ENCODE data around the gene C11orf86.

Gene C11orf86

DNA sequence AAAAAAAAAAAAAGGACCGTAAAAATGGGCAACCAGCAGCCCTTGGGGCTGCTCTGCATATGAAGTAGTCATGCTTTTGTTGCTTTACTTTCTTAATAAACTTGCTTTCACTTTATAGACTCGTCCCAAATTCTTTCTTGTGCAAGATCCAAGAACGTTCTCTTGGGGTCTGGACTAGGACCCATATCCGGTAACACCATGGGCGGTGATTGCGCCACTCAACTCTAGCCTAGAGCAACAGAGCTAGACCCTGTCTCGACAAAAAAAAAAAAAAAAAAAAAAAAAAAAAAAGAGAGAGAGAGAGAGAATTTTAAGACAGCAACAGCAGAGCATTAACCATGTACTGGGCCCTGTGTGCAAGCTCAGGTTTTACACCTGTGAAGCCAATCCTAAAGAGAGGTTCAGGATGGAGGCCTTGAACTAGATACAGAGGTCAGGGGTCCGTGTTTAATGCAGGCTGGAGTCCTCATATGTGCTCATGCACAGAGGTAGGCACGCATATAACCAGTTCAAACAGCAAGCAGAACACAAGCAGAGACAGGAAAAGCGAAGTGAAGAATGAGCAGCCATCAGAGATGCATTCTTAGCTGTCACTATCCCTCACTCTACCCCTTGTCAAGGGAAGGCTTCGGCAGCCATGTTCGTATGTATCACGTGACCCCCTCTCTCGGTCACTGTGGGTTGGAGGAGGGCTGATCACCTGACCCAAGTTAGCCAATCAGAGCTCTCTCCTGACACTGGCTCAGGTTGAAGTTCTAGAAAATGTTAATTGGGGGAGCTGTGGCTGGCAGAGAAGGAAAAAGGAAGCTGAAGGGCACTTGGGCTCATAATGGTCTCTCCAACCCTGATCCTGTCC is 31.2 kb downstream of the C11orf86 start:
- Histone ChIP-seq H3K27ac (ENCODE audit: low read length) (no peak overlapping the region), H3K4me3 (ENCODE audit: low read depth in 1 of 2, low read length in 2 of 2) (no peak overlapping the region), H3K9ac (ENCODE audit: low read depth, low read length) (no peak overlapping the region), H3K79me2 (ENCODE audit: insufficient read depth, low read length) (no peaks in the 10 kb centered on the region), H3K27me3 (ENCODE audit: insufficient read depth, low read length, poor library complexity) (no peaks in the 10 kb centered on the region), H4K20me1 (ENCODE audit: insufficient read depth, low read length) (no peaks in the 10 kb centered on the region), H3K36me3 (ENCODE audit: insufficient read depth, low read length) (no peaks in the 10 kb centered on the region), H3K4me1 (ENCODE audit: insufficient read depth, low read length) (no peaks in the 10 kb centered on the region), H3K4me2 (ENCODE audit: insufficient read depth, low read length) (peak overlapping the region; percentile 28; the same call in 1 of the 2 replicates), H3K9me3 (ENCODE audit: insufficient read depth, low read length, severe bottlenecking) (no peaks in the 10 kb centered on the region), H2AFZ (ENCODE audit: low read depth, low read length) (peak overlapping the region; percentile 48)
- TF ChIP-seq EZH2 (IDR thresholded peaks at IDR 0.05; ENCODE audit: borderline replicate concordance, low read depth, low read length, severe bottlenecking): no peak
- TF ChIP-seq CTCF (IDR thresholded peaks at IDR 0.05; ENCODE audit: borderline replicate concordance, extremely low read depth, low read length, poor library complexity, severe bottlenecking): no peak
- ATAC-seq (ENCODE audit: insufficient read depth, low read depth) (peak; percentile 56; the same call in 2 of the 3 replicates), DNase-seq (peak; percentile 54)

DNA sequence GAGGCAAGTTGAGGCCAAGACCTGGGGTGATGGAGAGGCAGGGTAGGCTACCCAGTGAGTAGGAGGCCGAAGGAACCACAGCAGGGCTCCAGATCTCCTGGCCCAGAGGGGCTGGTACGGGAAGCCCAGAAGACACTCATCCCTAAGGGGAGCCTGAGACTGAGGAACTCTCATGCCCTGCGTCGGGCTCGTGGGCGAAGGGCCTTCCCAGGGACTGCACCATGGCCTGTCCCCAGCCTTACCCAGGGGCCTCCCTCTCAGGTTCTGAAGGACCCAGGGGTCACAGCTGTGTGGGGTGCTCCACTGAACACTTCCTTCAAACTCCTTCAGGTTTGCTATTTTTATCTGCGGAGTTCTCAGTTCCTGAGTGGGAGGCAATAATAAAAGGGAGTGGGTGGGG is 32.0 kb downstream of the C11orf86 start:
- no peak for TF ChIP-seq EZH2 (IDR thresholded peaks at IDR 0.05; ENCODE audit: borderline replicate concordance, low read depth, low read length, severe bottlenecking)
- no peak for TF ChIP-seq CTCF (IDR thresholded peaks at IDR 0.05; ENCODE audit: borderline replicate concordance, extremely low read depth, low read length, poor library complexity, severe bottlenecking)
- ATAC-seq (ENCODE audit: insufficient read depth, low read depth) (no peak), DNase-seq (no peak)
- Histone ChIP-seq H3K36me3 (ENCODE audit: insufficient read depth, low read length) (no peaks in the 10 kb centered on the region), H3K4me2 (ENCODE audit: insufficient read depth, low read length) (no peak overlapping the region), H3K27ac (ENCODE audit: low read length) (no peak overlapping the region), H3K4me3 (ENCODE audit: low read depth in 1 of 2, low read length in 2 of 2) (no peak overlapping the region), H3K27me3 (ENCODE audit: insufficient read depth, low read length, poor library complexity) (no peaks in the 10 kb centered on the region), H3K9ac (ENCODE audit: low read depth, low read length) (no peak overlapping the region), H4K20me1 (ENCODE audit: insufficient read depth, low read length) (no peaks in the 10 kb centered on the region), H3K4me1 (ENCODE audit: insufficient read depth, low read length) (no peaks in the 10 kb centered on the region), H2AFZ (ENCODE audit: low read depth, low read length) (0 out of 2 replicates have a peak overlapping the region, but pooled peaks have one; percentile 48), H3K9me3 (ENCODE audit: insufficient read depth, low read length, severe bottlenecking) (no peaks in the 10 kb centered on the region), H3K79me2 (ENCODE audit: insufficient read depth, low read length) (no peaks in the 10 kb centered on the region)

- Histone ChIP-seq H3K36me3 (ENCODE audit: insufficient read depth, low read length) (no peaks in the 10 kb centered on the region), H3K27me3 (ENCODE audit: insufficient read depth, low read length, poor library complexity) (no peaks in the 10 kb centered on the region), H2AFZ (ENCODE audit: low read depth, low read length) (no peak overlapping the region), H3K4me3 (ENCODE audit: low read depth in 1 of 2, low read length in 2 of 2) (no peak overlapping the region), H3K27ac (ENCODE audit: low read length) (no peak overlapping the region), H3K4me1 (ENCODE audit: insufficient read depth, low read length) (no peaks in the 10 kb centered on the region), H3K79me2 (ENCODE audit: insufficient read depth, low read length) (no peaks in the 10 kb centered on the region), H3K9ac (ENCODE audit: low read depth, low read length) (no peak overlapping the region), H3K4me2 (ENCODE audit: insufficient read depth, low read length) (no peak overlapping the region), H4K20me1 (ENCODE audit: insufficient read depth, low read length) (no peaks in the 10 kb centered on the region), H3K9me3 (ENCODE audit: insufficient read depth, low read length, severe bottlenecking) (no peaks in the 10 kb centered on the region)
- ATAC-seq (ENCODE audit: insufficient read depth, low read depth): 0 out of 3 replicates have a peak, but pooled peaks have one; percentile 29
- DNase-seq: no peak
- TF ChIP-seq EZH2 (IDR thresholded peaks at IDR 0.05; ENCODE audit: borderline replicate concordance, low read depth, low read length, severe bottlenecking) (no peak), CTCF (IDR thresholded peaks at IDR 0.05; ENCODE audit: borderline replicate concordance, extremely low read depth, low read length, poor library complexity, severe bottlenecking) (no peak)
Measured at GRCh38 chr11:67010296-67010905, 35.3 kb downstream of the C11orf86 start.
